ACC112 (cell line): ENCODE measurements around the gene LONP1.

Experiments used
- H2AFZ ChIP-seq: fragments of 200-600 bp; sonication (generic); one replicate; pipeline ENCODE4 v1.6.0; 2017; ENCODE audit warnings: antibody characterized with exemption, low read length; ENCODE audit not compliant: unreplicated experiment
- H3K27ac ChIP-seq: fragments of 200-600 bp; sonication (generic); 2 replicates; pipeline ENCODE4 v1.5.1; 2014; ENCODE audit warnings: low read depth, mild to moderate bottlenecking, antibody characterized with exemption, low read length, moderate library complexity
- H3K27me3 ChIP-seq: fragments of 200-600 bp; sonication (generic); 2 replicates; pipeline ENCODE4 v1.6.1; 2014; ENCODE audit warnings: mild to moderate bottlenecking, antibody characterized with exemption, low read length, moderate library complexity, mixed read lengths; ENCODE audit not compliant: insufficient read depth
- H3K36me3 ChIP-seq: fragments of 200-600 bp; sonication (generic); 2 replicates; pipeline ENCODE4 v1.6.1; 2016; ENCODE audit warnings: mild to moderate bottlenecking, antibody characterized with exemption, low read length, moderate library complexity, mixed read lengths; ENCODE audit not compliant: insufficient read depth
- H3K4me1 ChIP-seq: fragments of 200-600 bp; sonication (generic); one replicate; pipeline ENCODE4 v1.6.1; 2016; ENCODE audit warnings: low read length, mixed read lengths; ENCODE audit not compliant: insufficient read depth, unreplicated experiment, control insufficient read depth
- H3K4me3 ChIP-seq: fragments of 200-600 bp; sonication (generic); 2 replicates; pipeline ENCODE4 v1.5.1; 2014; ENCODE audit warnings: mild to moderate bottlenecking, low read depth, low read length
- H3K79me2 ChIP-seq: fragments of 200-600 bp; sonication (generic); one replicate; pipeline ENCODE4 v1.6.0; 2016; ENCODE audit warnings: low read length; ENCODE audit not compliant: control insufficient read depth, unreplicated experiment, insufficient read depth

LONP1 gene

GRCh38 chr19:5643060-5643459 is 76.9 kb downstream of the LONP1 start:
- no peak overlapping the region for H3K4me3 ChIP-seq
- no peak overlapping the region for H3K27ac ChIP-seq
- no peaks in the 10 kb centered on the region for H3K27me3 ChIP-seq
- no peak overlapping the region for H2AFZ ChIP-seq
- peaks cover 8% of the 10 kb centered on the region; the same call in 1 of the 2 replicates for H3K36me3 ChIP-seq
- H3K4me1 ChIP-seq = no peaks in the 10 kb centered on the region
- peaks cover 71% of the 10 kb centered on the region for H3K79me2 ChIP-seq

GRCh38 chr19:5642204-5642603 is 77.7 kb downstream of the LONP1 start:
- no peak overlapping the region for H3K4me3 ChIP-seq
- H3K27me3 ChIP-seq = no peaks in the 10 kb centered on the region
- H3K27ac ChIP-seq = no peak overlapping the region
- H3K4me1 ChIP-seq = no peaks in the 10 kb centered on the region
- peaks cover 80% of the 10 kb centered on the region for H3K79me2 ChIP-seq
- no peak overlapping the region for H2AFZ ChIP-seq
- peaks cover 8% of the 10 kb centered on the region; the same call in 1 of the 2 replicates for H3K36me3 ChIP-seq
